IPS-18c (cell line): Measurements from ENCODE around the gene ADAMTS15.

Experiments used
- H3K4me3 ChIP-seq: 2 replicates; pipeline ENCODE4 v1.7.0; 2013; ENCODE audit warnings: low read depth, mild to moderate bottlenecking, low read length, moderate library complexity; ENCODE audit not compliant: insufficient read depth
- H3K9me3 ChIP-seq: one replicate; pipeline ENCODE4 v1.6.1; 2013; ENCODE audit warnings: mild to moderate bottlenecking, low read length, moderate library complexity; ENCODE audit not compliant: control insufficient read depth, insufficient read depth

The ADAMTS15 gene

GRCh38 chr11:130465263-130465662, 16.8 kb downstream of the ADAMTS15 start:
- no peak overlapping the region for H3K4me3 ChIP-seq

DNA sequence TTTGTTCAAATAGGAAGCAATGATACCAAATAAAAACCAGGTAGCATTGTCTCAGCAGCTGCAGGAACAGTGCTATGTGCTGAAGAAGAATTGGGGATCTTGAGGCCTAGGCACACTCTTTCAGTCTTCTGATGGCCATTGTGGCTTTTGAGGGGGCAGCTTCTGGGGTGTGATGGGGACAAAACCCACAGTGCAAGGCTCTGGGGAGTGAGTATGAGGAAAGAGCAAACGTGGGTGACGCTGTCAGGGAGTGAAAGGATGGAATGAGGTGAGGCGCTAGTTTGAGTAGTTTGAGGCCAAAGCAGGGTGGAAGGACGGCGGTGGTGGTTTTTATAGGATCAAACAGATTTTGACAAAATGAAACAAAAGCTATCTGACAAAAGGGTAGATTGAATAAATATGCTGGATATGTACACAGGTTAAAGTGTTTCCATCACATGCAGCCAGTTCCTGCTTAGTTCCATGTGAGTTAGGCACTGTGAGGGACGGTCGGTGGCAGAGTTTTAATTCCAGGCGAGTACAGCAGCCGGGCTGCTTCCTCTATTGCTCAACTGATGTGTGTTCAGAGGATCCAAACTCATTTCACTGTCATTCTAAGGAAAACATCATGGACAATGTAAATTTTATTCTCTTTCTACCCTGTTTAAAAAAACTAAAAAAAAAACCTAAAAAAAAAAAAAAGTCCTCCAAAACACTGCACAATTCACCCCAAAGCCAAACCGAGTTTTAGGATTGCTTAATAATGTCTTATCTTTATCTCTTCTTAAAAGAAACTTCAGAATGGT, 18.9 kb downstream of the ADAMTS15 start:
- no peaks in the 10 kb centered on the region for H3K9me3 ChIP-seq

More at GRCh38 chr11:130465263-130465662, 16.8 kb downstream of the ADAMTS15 start:
- H3K9me3 ChIP-seq: no peaks in the 10 kb centered on the region

DNA sequence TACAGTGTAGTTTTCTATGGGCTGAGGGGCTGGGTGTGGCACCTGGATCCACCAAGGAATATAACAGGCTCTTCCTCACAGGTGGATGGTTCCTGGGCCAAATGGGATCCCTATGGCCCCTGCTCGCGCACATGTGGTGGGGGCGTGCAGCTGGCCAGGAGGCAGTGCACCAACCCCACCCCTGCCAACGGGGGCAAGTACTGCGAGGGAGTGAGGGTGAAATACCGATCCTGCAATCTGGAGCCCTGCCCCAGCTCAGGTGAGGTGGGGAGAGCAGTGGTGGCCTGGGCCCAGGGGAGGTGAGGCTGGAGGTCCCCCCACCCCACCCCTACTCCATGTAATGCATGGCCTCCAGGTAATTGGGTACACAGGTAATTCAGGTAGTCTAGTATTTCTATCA, 20.7 kb downstream of the ADAMTS15 start:
- H3K4me3 ChIP-seq: no peak overlapping the region
- H3K9me3 ChIP-seq: no peaks in the 10 kb centered on the region

More for the DNA sequence above, 18.9 kb downstream of the ADAMTS15 start:
- H3K4me3 ChIP-seq: no peak overlapping the region

DNA sequence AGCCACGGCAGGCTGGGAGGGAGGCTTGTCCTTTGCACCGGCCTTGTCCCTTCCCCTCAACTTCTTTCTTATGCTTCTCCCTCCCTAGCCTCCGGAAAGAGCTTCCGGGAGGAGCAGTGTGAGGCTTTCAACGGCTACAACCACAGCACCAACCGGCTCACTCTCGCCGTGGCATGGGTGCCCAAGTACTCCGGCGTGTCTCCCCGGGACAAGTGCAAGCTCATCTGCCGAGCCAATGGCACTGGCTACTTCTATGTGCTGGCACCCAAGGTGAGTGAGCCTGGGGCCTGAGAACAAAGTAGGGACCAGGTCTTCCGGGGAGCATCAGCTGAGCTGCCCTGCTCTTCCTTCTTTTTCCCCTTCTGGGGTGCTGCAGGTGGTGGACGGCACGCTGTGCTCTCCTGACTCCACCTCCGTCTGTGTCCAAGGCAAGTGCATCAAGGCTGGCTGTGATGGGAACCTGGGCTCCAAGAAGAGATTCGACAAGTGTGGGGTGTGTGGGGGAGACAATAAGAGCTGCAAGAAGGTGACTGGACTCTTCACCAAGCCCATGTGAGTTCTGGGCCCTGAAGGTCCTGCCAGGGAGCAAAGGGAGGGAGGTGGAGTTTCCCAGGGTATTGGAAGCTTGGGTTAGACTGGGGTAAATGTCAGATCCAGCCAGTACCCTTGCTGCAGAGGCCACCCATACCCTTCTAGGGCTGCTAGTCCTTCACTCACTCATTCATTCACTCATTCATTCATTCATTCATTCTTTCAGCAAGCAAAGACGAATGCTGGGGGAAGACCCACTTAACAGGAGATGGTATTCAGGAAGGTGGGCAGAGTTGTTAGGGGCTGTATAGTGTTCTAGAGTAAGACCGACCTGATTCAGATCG, 22.6 kb downstream of the ADAMTS15 start:
- Histone ChIP-seq H3K9me3 (no peaks in the 10 kb centered on the region), H3K4me3 (no peak overlapping the region)

- Histone ChIP-seq H3K9me3 (no peaks in the 10 kb centered on the region), H3K4me3 (no peak overlapping the region)
Measured at GRCh38 chr11:130471731-130472433, 23.4 kb downstream of the ADAMTS15 start.

- no peaks in the 10 kb centered on the region for H3K9me3 ChIP-seq
- H3K4me3 ChIP-seq: no peak overlapping the region
Measured at GRCh38 chr11:130472434-130472961, 24.1 kb downstream of the ADAMTS15 start.

DNA sequence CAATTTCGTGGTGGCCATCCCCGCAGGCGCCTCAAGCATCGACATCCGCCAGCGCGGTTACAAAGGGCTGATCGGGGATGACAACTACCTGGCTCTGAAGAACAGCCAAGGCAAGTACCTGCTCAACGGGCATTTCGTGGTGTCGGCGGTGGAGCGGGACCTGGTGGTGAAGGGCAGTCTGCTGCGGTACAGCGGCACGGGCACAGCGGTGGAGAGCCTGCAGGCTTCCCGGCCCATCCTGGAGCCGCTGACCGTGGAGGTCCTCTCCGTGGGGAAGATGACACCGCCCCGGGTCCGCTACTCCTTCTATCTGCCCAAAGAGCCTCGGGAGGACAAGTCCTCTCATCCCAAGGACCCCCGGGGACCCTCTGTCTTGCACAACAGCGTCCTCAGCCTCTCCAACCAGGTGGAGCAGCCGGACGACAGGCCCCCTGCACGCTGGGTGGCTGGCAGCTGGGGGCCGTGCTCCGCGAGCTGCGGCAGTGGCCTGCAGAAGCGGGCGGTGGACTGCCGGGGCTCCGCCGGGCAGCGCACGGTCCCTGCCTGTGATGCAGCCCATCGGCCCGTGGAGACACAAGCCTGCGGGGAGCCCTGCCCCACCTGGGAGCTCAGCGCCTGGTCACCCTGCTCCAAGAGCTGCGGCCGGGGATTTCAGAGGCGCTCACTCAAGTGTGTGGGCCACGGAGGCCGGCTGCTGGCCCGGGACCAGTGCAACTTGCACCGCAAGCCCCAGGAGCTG, 24.8 kb downstream of the ADAMTS15 start:
- Histone ChIP-seq H3K4me3 (no peak overlapping the region), H3K9me3 (no peaks in the 10 kb centered on the region)

DNA sequence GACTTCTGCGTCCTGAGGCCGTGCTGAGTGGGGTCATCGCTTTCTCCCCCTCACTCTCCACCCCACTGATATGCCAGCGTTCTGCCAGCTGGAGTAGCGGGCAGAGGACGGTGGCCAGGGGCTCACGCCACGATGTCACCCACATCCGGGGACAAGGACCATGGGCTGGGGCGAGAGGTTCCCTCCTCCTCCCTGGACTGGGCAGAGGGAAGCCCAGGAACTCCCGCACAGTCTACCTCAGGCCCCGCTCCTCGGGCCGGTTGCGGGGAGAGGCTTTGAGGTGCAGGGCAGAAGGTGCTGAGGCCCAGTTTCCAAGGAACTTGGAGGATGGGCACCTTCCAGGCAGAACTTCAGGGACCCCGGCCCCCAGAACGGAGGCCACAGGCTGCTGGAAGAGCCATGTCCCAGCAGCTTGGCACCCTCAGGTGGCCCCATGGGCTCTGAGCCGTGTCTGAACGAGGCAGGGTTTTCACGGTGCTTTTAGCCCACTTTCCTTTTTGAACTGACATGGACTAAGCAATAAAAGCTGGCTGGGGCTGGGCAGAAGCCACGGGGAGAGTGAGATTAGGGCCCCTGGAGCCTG, 25.4 kb downstream of the ADAMTS15 start:
- Histone ChIP-seq H3K9me3 (peaks cover 3% of the 10 kb centered on the region), H3K4me3 (no peak overlapping the region)

DNA sequence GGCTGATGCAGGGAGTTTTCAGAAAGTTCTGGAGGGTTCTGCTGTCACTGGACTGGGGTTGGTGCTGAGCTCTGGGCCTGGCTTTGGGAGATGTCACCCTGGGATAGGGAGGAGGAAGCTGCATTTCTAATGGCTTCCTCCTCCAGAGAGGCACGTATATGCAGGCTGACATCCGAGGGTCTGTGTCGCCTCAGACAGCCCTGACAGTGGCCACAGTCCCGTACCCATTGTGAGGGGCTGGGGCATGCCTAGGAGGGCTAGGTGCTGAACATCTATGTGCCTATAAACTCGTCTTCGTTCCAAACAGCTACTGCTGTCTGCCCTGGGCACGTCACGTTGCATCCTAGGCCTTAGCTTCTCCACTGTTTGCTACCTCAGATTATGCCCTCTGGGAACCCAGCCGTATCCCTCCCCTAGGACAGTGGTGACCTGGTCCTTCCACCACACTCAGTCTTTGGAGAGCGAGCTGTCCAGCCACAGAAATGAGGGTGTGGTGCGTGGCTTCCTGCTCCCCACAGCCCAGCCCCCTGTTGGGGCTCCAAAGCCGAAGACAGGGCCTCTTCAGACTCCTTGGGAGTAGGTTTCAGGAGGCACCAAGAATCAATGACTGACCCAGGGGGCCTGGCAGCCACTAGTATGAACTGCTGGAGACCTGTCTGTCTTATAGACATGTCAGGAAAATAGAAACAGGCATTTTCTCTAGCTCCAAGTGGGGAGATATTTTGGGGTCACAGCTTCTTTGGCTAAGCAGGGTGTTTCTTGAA, 26.4 kb downstream of the ADAMTS15 start:
- H3K4me3 ChIP-seq: no peak overlapping the region
- peaks cover 3% of the 10 kb centered on the region for H3K9me3 ChIP-seq

DNA sequence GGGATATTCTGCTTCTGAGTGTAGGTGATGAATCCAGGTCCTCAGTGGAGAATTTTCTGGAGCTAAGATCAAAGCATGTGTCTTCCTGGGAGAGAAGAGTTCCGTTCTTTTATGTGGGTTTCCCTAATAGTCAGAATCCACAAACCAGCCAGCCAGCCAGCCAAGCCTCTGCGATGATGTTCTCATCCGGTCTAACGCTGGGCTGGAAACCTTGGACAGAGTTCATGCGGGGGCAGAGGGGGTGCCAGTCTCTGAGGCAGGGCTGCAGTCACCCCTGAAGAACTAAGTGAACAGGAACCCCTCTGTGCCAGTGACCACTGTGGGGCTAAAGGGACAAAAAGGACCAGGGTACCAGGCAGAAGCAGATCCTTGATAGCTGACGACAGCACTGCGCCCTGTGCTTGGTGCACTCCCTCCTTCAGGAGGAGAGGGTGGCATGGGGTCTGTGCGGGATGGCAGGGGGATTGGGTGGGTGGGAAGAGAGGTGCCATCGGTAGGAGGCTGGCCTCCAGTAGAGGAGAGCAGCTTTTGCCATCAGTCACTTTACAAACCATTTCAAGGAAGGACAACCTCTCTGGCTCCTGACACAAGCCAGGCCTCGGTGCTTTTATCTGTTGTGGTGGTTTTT, 27.1 kb downstream of the ADAMTS15 start:
- H3K4me3 ChIP-seq: no peak overlapping the region

DNA sequence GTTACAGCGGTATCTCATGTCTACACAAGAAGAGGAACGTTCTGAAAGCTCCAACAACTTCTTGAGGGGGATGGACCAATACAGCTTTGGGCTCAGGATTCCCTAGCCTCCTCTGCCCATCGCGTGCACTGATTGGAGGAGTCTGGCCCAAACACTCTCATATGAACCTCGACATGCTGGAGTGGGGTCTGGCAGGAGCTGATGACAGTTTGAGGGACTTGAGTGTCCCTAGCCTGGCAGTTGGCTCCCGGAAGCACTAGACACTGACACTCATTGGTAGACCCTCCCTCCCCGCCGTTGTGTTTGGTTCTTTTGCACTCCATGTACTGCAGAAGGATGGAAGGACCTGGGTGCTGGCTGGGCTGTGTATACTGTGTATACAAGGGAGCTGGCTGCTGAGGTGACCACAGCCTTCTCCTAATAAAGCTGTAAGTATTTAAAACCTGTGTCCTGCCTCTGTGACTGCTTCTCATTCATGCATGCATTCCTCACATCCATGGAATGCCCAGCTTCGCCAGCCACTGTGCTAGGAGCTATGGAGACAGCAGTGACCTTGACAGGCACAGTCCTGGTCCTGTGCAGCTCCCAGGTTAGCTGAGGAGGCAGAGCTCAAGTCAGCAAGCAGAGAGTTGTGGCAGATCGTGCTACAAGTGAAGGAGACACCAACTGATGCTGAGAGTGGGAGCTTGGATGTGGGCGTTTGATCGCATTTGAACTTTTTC, 27.9 kb downstream of the ADAMTS15 start:
- peaks cover 3% of the 10 kb centered on the region for H3K9me3 ChIP-seq

More for the DNA sequence above, 27.1 kb downstream of the ADAMTS15 start:
- H3K9me3 ChIP-seq: peaks cover 3% of the 10 kb centered on the region

GRCh38 chr11:130476922-130477491, 28.6 kb downstream of the ADAMTS15 start:
- Histone ChIP-seq H3K4me3 (no peak overlapping the region), H3K9me3 (peaks cover 3% of the 10 kb centered on the region)

More for the DNA sequence above, 27.9 kb downstream of the ADAMTS15 start:
- no peak overlapping the region for H3K4me3 ChIP-seq

DNA sequence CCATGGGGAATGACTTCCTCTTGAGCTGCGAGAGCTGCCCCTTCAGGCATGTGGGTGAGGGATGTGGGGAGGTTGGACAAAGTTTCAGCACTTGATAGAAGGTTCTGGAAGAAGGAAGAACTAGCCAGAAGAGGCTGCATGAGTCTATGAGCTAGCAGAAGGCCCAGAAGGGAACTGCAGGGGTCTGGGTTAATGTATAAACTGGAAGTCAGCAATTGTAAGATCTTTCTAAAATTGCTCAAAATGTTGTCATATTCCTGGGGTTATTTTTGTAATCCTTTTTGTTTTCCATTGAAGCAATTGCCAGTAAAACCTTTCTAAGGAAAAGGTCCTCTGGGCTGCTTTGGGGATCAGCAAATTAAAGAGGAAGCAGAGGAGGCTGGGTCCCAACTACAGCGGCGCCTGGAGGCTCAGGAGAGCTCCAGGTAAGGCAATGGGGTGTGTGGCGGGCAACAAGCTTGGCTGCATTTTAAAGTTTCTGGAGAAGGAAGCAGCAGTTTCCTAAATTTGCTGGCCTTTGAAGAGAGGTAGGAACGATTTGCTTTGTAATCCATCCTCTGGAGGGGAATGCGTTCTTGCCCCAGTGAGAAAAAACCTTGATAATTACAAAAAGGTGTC, 29.2 kb downstream of the ADAMTS15 start:
- Histone ChIP-seq H3K9me3 (peaks cover 3% of the 10 kb centered on the region), H3K4me3 (no peak overlapping the region)

DNA sequence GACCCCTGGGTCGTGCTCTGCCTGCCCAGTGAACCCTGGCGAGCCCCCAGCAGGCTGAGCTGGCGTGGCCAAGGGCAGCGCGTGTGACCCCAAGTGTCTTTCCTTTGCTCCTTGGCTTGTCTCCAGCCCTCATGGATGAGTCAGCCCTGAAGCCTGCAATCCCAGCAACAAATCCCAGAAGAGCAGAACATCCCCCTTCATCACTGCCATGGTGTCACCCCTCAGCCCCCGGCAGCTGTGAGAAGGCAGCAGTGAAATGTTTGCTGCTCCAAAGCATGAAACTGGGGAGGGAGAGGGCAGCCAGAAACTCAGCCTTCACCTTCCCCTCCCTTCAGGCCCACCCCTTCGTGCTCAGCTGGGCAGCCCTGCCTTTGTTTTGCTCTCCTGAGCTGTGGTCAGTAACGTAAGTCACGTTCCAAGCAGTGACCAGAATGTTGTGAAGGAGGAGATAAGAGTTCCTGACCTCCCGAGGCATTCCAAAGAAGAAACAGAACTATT, 29.8 kb downstream of the ADAMTS15 start:
- Histone ChIP-seq H3K4me3 (no peak overlapping the region), H3K9me3 (peaks cover 3% of the 10 kb centered on the region)
